HG02678 (cell line): ENCODE measurements around the gene STAC2.
"Not testable (repeated sequence)": the region's sequence is repeated elsewhere in the genome, so short reads cannot be mapped to it uniquely, and the experiment has no call there.

ENCODE experiments used
- ATAC-seq: cut with Tn5 transposase; IDR thresholded peaks from one replicate; pipeline ENCODE4 v1.9.1; 2021; ENCODE audit warnings: mild to moderate bottlenecking, moderate library complexity; ENCODE audit not compliant: unreplicated experiment

Gene STAC2

DNA sequence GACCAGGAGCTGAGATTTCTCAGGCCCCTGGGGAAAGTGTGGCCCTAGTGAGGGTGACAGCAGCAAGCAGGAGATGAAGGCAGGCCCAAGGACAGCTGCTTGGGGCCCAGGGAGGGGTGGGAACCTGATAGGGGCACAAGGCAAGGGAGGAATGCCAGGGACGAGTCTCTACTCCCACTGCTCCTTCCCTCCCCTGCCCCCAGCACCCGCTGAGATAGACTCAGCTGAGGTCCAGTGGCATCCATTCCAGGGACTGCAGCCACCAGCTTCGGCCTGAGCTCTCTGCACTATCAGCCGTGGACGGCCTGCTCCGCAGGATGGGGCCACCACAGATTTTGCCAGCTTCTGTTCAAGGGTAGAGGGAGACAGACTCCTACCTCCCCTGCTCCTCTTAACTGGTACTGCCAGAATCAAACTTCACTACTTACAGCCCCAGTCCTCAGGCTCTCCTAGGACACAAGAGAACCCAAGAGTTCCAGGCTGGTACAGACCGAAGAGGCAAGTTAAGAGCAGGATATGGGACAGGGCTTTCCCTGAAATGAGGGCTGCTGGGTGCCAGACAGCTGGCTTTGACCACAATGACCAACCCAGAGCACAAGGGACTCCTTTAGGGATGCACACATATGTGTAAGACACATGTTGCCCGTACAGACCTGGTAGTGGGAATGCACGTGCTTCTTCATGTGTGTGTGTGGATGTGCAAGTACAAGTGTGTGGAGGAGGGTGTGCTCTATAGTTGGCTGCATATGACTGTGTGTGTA, 33.8 kb downstream of the STAC2 start:
- no peak for ATAC-seq

DNA sequence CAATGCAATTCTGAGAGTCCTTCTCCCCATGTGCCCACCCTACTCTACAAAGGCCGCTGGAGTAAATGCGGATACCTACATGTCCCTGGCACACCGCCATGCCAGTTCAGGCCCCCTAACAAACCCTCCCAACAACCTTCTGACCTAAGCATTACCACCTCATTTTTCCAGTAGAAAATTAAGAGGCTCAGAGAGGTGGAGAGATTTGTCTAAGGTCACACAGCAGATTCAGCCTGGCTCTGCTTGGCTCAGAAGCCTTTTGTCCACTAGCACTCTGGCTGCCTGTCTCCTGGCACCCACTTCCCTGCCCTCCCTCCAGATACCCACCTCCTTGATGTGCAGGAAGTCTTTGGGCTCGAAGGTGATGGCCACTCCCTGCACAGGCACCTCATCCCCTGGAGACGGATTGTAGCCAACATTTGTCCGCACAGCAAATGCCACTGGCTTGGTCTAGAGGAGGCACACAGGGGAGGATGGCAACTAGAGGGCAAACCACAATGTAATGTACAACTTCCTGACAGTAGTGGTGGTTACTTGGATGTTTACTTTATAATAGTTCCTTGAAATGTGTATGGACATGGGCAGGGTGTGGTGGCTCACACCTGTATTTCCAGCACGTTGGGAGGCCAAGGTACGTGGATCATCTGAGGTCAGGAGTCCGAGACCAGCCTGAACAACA, 38.5 kb downstream of the STAC2 start:
- ATAC-seq, result no peak

DNA sequence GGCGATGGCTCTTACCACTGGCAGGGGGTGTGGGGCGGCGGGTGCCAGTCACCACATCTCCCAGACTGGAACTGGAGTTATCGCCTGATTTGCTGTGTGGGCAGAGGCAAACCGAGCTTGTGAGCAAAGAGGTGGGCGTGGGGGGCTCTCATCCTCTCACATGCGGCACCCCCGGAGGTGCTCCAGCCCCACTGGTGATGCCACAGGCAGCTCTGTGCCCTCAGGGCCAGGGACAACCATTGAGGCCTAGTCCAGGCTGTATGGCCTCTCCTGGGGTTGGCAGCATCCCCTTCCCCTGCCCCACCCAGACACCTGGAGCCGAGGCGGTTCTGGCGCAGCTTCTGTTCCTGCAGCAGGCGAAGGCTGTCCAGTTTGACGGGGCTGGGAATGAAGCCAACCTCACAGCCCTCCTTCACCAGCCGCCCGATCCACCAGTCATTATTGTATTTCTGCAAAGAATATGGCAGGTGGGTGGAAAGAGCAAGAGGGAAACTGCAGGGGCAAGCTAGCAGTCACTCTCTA, 39.2 kb downstream of the STAC2 start:
- no peak for ATAC-seq

DNA sequence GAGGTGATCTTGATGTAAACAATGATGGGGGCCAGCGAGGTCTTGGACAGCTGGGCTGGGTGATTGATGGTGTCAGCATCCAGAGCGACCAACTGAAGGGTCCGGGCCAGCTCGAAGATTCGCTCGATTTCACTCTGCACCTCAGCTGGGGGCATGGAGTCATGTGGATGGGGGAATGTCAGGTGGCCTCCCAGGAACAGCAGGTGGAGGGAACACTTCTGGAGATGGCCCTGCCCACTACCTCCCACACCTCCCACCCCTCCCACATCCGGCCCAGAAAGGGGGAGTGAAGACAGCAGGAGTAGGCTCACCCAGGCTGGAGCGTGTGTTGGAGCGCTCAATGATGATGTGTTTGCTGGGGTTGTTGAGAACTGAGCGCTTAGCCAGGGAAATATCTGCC, 42.0 kb downstream of the STAC2 start:
- ATAC-seq, result no peak

DNA sequence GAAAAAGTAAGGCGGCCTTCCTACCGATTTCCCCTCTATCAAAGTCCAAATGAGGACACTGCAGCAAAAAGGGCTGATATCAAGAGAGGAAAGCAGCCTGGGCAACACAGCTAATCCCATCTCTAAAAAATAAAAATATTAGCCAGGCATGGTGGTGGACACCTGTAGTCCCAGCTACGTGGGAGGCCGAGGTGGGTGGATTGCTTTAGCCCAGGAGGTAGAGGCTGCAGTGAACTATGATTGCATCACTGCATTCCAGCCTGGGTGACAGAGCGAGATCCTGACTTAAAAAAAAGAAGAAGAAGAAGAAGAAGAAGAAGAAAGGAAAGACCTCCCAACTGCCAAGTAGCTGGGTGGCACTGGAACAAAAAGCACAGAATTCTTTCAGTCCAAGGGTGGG, 42.7 kb downstream of the STAC2 start:
- no peak for ATAC-seq

DNA sequence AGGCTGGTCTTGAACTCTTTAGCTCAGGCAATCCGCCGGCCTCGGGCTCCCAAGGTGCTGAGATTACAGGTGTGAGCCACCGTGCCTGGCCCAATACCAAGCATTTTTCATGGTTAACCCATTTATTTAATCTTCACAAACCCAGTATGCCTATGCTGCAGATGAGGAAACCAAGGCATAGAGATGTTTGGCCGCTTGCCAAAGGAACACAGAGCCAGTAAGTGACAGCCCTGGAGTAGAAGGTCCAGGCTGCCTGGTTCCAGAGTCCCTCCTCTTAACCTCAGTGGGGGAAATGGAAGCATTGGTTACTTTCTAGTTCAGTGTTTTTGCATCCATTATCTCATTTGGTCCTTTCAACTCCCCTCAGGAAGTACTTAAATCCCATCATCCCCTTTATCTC, 44.4 kb downstream of the STAC2 start:
- ATAC-seq, result no peak

DNA sequence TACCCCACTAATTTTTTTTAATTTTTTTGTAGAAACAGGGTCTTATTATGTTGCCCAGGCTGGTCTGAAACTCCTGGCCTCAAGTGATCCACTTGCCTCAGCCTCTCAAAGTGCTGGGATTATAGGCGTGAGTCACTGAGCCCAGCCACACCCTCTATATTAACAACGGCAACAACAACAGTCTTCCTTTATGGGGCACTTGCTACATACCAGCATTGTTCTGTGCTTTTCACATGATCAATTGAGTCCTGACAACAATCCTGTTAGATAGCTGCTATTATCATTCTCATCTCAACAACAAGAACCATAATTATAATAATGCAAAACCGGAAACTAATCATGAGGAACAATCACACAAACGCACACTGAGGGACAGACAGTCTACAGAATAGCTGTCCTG, 47.2 kb downstream of the STAC2 start:
- ATAC-seq, result no peak

DNA sequence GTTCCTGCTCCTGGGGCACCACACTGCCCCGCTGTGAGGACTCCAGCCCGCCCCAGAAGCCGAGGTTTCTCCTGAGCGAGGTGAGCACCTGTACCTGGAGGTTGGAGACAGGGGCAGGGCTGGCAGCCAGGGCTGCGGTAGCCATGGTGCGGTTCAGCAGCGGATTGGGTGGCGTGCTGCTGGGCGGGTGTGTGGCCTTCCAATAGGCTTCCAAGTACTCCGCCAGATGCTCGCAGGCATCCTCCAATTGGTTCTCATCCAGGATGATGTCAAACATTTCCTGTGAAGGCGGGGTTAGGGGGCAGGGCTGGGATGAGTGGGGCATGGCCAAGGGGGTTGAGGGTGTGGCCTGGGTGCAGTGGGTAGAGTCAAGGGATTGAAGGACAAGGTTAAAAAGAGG, 48.5 kb downstream of the STAC2 start:
- ATAC-seq, result no peak

DNA sequence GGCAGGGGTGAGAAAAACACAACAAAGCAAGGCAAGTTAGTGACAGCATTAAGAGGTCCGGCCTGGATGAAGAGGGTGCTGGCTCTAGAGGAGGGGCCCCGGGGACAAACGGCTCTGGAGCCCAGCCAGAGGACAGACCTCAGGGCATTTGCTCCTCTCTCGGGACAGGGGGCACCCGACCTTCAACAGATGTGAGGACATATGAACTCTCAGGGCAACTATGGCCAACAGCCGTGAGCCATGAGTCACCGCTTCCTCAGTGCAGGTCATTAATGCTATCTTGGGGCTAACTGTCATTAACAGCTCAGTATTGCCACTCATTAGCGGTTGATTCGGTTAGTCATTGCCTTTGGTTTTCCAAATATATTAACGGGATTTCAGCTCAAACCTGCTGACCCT, 50.1 kb downstream of the STAC2 start:
- no peak for ATAC-seq

DNA sequence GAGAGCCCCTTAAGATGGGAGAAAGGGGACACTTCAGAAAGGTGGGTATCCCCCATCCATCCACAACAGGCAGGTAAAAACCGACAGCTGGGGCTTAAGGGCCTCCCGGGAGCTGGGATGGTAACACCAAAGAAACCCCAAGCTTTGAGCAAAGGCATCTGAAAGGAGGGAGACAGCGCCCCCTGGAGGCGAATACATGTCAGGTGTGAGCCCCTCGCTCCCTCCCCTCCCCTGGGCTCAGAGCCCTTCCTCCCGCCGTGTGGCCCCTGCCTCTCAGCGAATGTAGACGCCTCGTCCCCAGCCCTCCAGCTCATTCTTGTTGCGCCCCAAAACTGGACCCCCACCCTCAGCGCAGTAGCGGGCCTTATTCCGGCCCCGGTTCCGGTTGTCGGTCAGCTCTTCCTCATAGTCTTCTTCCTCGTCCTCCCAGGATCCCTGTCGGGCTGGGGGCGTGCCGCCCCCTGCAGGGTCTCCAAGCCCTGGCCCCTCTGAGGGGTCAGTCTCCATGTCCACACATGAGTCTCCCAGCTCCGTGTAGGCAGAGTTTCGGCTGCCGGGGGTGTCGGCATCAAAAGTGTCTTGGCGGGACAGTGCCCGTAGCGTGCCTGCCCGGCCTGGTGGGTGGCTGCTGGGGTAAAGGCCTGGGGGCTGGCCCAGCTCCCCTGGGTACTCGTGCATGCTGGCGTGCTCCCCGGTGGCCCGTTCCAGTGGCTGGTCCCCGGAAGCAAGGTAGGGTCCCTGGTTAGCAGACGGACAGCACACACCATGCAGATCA, 50.6 kb downstream of the STAC2 start:
- ATAC-seq, result no peak

DNA sequence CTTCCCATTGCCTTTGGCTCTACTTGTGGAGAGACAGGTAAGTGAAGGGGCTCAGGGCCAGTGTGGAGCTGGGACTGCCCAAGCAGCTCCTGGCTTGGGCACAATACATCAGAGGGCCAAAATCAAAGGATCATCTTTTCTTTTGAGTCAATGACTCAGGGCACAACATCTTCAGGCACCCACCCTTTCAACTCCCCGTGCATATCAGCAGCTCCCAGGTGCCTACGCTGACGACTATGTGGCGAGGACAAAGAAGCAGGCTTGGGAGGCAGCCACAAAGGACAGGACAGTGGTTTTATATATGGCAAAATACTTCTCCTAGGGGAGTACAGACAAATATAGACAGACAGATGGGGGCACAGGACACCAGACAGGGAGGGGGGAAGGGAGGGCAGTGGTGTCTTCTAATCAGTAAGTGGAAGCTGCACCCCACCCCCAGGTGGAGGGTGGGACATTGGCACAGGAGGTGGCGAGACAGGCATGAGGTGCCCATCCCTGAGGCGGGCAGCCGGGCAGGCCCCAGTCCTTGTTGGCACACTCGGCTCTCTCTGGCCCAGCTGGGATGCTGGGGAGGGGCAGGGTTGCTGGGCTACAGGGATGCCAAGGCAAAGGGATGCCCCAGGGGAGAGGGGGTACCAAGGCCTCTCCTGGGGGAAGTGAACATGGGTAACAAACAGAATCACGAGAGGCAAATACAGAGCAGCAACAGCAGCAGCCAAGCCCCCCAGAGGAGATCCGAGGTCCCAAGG, 52.0 kb downstream of the STAC2 start:
- ATAC-seq, result no peak

DNA sequence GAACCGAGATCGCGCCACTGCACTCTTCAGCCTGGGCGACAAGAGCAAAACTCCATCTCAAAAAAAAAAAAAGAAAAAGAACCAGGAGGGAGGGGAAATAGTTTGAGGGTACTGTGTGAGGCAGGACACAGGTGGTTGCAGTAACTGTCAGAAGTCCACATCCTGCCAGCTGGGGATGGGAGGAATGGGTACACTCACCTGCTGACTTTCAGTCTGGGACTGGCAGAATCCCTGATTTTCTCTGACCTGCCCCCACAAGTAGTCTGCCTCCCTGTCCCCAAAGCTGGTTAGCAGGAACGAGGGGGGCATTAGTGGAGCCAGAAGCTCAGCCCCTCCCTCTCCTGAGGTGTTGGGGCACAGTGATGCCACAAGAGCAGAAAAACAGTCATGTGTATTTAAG, 52.7 kb downstream of the STAC2 start:
- ATAC-seq, result no peak

DNA sequence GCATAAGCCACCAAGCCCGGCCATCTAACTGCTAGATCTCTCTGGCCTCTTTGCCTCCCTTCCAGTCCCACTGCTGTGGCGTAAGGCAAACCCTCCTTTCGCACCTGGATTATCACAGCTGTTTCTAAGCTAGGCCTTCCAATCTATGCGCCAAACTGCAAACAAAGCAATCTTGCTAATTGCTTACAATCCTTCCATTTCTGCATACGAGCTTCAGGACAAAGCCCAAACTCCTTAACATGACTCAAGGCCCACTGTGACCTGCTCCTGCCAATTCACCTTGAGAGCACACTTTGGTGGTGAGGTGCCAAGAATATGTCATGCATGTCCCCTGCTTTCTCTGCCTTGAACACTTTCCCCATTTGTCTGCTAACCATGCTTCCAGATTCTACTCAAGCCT, 53.8 kb downstream of the STAC2 start:
- no peak for ATAC-seq

DNA sequence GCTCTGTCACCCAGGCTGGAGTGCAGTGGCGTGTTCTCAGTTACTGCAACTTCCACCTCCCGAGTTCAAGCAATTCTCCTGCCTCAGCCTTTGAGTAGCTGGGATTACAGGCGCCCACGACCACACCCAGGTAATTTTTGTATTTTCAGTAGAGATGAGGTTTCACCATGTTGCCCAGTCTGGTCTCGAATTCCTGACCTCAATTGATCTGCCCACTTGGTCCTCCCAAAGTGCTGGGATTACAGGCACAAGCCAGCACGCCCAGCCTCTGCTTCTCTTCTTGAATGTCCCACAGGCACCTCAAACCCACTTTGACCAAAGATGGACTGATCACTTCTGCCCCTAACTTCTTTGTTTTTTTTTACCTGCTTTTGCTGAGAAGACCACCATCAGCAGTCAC, 55.2 kb downstream of the STAC2 start:
- no peak for ATAC-seq

DNA sequence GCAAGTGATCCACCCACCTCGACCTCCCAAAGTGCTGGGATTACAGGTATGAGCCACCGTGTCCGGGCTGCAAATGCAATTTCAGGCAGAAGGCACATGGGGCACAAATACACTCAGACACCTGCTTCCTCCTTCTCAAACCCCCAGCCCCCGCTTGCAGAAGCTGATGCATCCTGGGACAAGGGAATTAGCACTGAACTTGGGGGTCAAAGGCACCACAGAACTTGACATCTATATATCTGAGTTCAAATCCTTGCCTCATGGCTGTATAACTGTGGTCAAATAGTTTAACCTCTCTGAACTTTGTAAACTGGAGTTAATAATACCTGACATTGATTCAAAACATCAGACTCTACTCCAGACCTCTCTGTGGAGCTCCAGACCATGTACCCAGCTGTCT, 55.6 kb downstream of the STAC2 start:
- no peak for ATAC-seq

DNA sequence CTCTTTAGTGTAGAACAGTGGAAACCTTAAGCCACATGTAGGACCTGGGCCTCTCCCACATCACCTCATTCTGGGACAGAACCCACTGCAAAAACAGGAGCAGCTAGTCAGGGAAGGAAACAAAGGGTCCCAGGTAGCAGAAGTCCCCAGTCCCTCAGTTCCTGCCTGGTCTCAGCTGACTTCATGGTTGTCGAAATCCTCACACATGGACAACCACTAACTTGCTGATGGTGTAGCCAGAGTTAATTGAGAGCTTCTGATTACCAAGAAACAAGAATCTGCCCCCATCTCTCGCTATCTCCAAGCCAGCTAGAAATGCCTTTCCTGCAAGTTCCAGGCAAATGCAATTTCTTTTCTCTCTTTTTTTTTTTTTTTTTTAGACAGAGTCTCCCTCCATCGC, 56.2 kb downstream of the STAC2 start:
- ATAC-seq, result no peak

DNA sequence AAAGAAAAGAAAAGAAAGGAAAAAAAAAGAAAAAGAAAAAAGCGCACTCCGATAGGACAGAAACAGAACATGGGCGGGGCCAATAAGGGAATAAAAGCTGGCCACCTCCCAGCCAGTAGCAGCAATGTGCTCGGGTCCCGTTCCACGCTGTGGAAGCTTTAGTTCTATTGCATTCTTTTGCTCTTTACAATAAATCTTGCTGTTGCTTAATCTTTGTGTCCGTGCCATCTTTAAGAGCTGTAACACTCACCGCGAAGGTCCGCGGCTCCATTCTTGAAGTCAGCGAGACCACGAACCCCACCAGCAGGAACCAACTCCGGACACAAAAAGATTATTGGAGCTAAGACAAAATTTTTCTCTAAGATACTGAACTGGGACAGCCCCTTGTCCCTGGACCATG, 56.6 kb downstream of the STAC2 start:
- ATAC-seq, result no peak

DNA sequence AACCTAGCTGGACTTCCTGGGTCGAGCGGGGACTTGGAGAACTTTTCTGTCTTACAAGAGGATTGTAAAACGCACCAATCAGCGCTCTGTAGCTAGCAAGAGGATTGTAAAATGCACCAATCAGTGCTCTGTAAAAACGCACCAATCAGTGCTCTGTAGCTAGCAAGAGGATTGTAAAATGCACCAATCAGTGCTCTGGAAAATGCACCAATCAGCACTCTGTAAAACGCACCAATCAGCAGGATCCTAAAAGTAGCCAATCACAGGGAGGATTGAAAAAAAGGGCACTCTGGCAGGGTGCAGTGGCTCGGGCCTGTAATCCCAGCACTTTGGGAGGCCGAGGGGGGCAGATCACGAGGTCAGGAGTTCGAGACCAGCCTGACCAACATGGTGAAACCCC, 57.2 kb downstream of the STAC2 start:
- ATAC-seq, result not testable (repeated sequence)

DNA sequence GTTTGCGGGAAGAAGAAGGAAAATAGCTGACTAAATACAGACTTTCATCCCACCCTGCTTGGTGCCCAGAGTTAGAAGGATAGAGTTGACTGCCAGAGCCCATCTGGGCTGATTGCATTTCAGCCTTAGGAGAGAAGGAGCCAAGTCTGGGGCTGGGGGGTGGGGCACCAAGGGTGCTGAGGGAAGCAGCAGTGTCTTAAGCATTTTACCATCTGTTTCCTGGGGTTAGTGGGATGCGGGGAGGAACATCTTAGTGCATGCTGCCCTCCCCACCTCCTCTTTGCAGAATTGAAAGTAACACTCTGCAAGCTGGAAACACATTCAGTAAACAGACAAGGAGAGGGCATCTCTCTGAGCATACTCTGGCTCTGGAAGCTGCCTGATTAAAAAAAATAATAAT, 58.3 kb downstream of the STAC2 start:
- ATAC-seq, result no peak

DNA sequence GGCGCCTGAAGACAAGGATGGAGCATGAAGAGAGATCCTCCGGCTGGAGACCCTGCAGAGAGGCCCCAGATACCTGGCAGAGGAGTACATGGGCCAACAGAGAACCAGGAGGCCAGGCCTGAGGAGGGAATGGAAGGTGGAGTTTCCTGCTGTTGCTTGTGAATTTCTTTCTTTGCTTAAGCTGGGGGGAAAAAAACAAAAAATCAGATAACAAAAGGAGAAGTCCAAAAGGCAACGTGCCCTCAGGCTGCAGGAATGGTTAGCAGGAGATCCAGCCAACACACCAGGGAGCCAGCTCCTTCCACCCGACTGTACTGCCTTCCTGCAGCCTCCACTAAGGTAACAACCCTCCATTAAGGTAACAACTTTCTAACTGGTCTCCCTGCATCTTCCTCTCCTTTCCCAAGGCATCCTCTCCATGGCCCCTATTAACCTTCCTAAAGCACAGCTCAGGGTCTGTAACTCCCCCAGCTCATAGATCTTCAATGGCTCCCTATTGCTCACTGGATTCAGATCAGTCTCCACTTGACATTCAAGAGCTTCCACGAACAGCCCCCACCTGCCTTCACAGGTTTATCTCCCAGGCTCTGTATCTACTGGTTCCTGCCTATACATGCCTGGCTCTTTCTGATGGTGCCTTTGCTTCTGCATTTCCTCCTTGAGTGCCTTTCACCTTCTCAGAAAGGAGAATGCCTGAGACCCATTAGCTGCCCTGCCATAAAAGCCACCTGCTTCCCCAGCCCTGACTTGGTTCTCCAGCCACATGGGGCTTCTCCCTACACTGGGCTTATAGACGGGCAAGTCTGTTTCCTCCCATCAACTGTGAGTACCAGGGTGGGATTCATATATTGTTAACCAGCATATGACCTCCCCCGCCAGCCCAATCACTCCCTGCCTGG, 59.1 kb downstream of the STAC2 start:
- no peak for ATAC-seq
